ENCODE results near the gene MATN3. TPM values are rescaled to one million over a fixed set of nuclear protein-coding genes. Genes with fewer than 3 reads are reported as not detected.
A peak's percentile ranks its signal among the peaks of the same experiment; 100 is the strongest.

Gene MATN3
- total and polyA plus RNA-seq, 2 of the 13 experiments (the other 11 are each of a cell fraction or from before 2014, with no cell fraction given): 36.1 to 208 TPM

- TF ChIP-seq, protein P1, sequence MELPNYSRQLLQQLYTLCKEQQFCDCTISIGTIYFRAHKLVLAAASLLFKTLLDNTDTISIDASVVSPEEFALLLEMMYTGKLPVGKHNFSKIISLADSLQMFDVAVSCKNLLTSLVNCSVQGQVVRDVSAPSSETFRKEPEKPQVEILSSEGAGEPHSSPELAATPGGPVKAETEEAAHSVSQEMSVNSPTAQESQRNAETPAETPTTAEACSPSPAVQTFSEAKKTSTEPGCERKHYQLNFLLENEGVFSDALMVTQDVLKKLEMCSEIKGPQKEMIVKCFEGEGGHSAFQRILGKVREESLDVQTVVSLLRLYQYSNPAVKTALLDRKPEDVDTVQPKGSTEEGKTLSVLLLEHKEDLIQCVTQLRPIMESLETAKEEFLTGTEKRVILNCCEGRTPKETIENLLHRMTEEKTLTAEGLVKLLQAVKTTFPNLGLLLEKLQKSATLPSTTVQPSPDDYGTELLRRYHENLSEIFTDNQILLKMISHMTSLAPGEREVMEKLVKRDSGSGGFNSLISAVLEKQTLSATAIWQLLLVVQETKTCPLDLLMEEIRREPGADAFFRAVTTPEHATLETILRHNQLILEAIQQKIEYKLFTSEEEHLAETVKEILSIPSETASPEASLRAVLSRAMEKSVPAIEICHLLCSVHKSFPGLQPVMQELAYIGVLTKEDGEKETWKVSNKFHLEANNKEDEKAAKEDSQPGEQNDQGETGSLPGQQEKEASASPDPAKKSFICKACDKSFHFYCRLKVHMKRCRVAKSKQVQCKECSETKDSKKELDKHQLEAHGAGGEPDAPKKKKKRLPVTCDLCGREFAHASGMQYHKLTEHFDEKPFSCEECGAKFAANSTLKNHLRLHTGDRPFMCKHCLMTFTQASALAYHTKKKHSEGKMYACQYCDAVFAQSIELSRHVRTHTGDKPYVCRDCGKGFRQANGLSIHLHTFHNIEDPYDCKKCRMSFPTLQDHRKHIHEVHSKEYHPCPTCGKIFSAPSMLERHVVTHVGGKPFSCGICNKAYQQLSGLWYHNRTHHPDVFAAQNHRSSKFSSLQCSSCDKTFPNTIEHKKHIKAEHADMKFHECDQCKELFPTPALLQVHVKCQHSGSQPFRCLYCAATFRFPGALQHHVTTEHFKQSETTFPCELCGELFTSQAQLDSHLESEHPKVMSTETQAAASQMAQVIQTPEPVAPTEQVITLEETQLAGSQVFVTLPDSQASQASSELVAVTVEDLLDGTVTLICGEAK (IDR thresholded peaks at IDR 0.05): no peak
- TF ChIP-seq, protein P1 (CRISPR knock-in tag; IDR thresholded peaks at IDR 0.05): peak; percentile 91; the same call in 1 of the 2 replicates
- TF ChIP-seq ZFP41 (CRISPR knock-in tag; IDR thresholded peaks at IDR 0.05; ENCODE audit: borderline replicate concordance) (no peak; the same call in 1 of the 2 replicates), ZBTB42 (CRISPR knock-in tag; IDR thresholded peaks at IDR 0.05) (0 out of 2 replicates have a peak, but pooled peaks have one; percentile 12), SOX5 (CRISPR knock-in tag; IDR thresholded peaks at IDR 0.05; ENCODE audit: borderline replicate concordance) (peak; percentile 58; the same call in 1 of the 2 replicates), ISX (CRISPR knock-in tag; conservative IDR thresholded peaks at IDR 0.05) (no peak), MBD4 (IDR thresholded peaks at IDR 0.05; ENCODE audit: borderline replicate concordance, low read length) (no peak), SPEN (CRISPR knock-in tag; IDR thresholded peaks at IDR 0.05; ENCODE audit: low read depth) (peak; percentile 98), SETDB1 (CRISPR knock-in tag; IDR thresholded peaks at IDR 0.05; ENCODE audit: borderline replicate concordance) (peak; percentile 59; the same call in 1 of the 2 replicates), ZNF761 (CRISPR knock-in tag; conservative IDR thresholded peaks at IDR 0.05) (peak; percentile 79), ZNF205 (CRISPR knock-in tag; IDR thresholded peaks at IDR 0.05) (peak; percentile 87), FIP1L1 (IDR thresholded peaks at IDR 0.05; ENCODE audit: borderline replicate concordance, insufficient read depth, low read depth, low read length) (peak; percentile 76; the same call in 1 of the 2 replicates), ZNF263 (CRISPR knock-in tag; IDR thresholded peaks at IDR 0.05) (no peak; the same call in 1 of the 2 replicates), REL (CRISPR knock-in tag; conservative IDR thresholded peaks at IDR 0.05) (no peak), SP2 (CRISPR knock-in tag; IDR thresholded peaks at IDR 0.05) (peak; percentile 98), NAIF1 (CRISPR knock-in tag; IDR thresholded peaks at IDR 0.05; ENCODE audit: borderline replicate concordance) (peak; percentile 92), POLR2A (IDR thresholded peaks at IDR 0.05; ENCODE audit: insufficient read depth in 1 of 2, low read depth in 2 of 2, low read length in 2 of 2) (peak; percentile 80 to 98)
- TF ChIP-seq, protein P2, sequence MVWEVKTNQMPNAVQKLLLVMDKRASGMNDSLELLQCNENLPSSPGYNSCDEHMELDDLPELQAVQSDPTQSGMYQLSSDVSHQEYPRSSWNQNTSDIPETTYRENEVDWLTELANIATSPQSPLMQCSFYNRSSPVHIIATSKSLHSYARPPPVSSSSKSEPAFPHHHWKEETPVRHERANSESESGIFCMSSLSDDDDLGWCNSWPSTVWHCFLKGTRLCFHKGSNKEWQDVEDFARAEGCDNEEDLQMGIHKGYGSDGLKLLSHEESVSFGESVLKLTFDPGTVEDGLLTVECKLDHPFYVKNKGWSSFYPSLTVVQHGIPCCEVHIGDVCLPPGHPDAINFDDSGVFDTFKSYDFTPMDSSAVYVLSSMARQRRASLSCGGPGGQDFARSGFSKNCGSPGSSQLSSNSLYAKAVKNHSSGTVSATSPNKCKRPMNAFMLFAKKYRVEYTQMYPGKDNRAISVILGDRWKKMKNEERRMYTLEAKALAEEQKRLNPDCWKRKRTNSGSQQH (CRISPR knock-in tag; IDR thresholded peaks at IDR 0.05; ENCODE audit: low read depth): peak; percentile 93
- TF ChIP-seq, protein P3, sequence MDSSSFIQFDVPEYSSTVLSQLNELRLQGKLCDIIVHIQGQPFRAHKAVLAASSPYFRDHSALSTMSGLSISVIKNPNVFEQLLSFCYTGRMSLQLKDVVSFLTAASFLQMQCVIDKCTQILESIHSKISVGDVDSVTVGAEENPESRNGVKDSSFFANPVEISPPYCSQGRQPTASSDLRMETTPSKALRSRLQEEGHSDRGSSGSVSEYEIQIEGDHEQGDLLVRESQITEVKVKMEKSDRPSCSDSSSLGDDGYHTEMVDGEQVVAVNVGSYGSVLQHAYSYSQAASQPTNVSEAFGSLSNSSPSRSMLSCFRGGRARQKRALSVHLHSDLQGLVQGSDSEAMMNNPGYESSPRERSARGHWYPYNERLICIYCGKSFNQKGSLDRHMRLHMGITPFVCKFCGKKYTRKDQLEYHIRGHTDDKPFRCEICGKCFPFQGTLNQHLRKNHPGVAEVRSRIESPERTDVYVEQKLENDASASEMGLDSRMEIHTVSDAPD (CRISPR knock-in tag; IDR thresholded peaks at IDR 0.05): peak; percentile 63; the same call in 1 of the 2 replicates
Measured at GRCh38 chr2:20051532-20052228, 39.2 kb upstream of the MATN3 start, which contains the start of gene LAPTM4A (continued).

Measured in HepG2 (cell line).